IMR-90 (cell line): ENCODE results near the gene TMPRSS9. TPM values are rescaled to one million over a fixed set of nuclear protein-coding genes. Genes with fewer than 3 reads are reported as not detected.

Experiments
- ATAC-seq: fragments of 200-7000 bp; cut with Tn5 transposase; 2 replicates; pipeline ENCODE4 v1.9.1; 2020; ENCODE audit warnings: low read depth, mild to moderate bottlenecking, moderate library complexity
- BruUV-seq: library from RNA; stranded (reverse); fragments of 400-500 nt; replicated peaks from 2 replicates; lab custom pipeline; 2021; lab: Mats Ljungman, UMichigan
- CTCF ChIA-PET: fragments of 300-600 bp; formaldehyde crosslinking; extraction: SDS; loops from one replicate; lab custom pipeline; 2021; ENCODE audit warnings: antibody characterized with exemption; lab: Yijun Ruan, JAX
- POLR2A ChIA-PET: fragments of 300-600 bp; sonication (Branson Sonifier 250); formaldehyde crosslinking; loops from one replicate; lab custom pipeline; 2022; ENCODE audit warnings: antibody characterized with exemption; ENCODE audit not compliant: unreplicated experiment; lab: Charles Lee
- DNase-seq: peaks from one replicate; pipeline ENCODE4 v3.0.0; 2013
- H2AFZ ChIP-seq: replicated peaks from 2 replicates; pipeline ENCODE3; 2013; ENCODE audit warnings: low read length, mild to moderate bottlenecking; ENCODE audit not compliant: poor library complexity
- H2AK5ac ChIP-seq: 2 replicates; pipeline ENCODE4 v1.6.1; 2013; ENCODE audit warnings: low read depth, low read length, inconsistent platforms
- H2AK9ac ChIP-seq: replicated peaks from 2 replicates; pipeline ENCODE3; 2013; ENCODE audit warnings: mild to moderate bottlenecking, low read depth, low read length, moderate library complexity; ENCODE audit not compliant: poor library complexity
- H2BK120ac ChIP-seq: 2 replicates; pipeline ENCODE4 v1.6.1; 2013; ENCODE audit warnings: low read depth, low read length, inconsistent platforms
- H2BK15ac ChIP-seq: 3 replicates; pipeline ENCODE4 v1.6.1; 2013; ENCODE audit warnings: low read depth, low read length, inconsistent platforms
- H2BK20ac ChIP-seq: 2 replicates; pipeline ENCODE4 v1.6.1; 2013; ENCODE audit warnings: low read depth, mild to moderate bottlenecking, inconsistent platforms, low read length, moderate library complexity
- H2BK5ac ChIP-seq: 2 replicates; pipeline ENCODE4 v1.6.1; 2013; ENCODE audit warnings: mild to moderate bottlenecking, low read depth, low read length, inconsistent platforms; ENCODE audit not compliant: poor library complexity, severe bottlenecking
- H3K14ac ChIP-seq: replicated peaks from 2 replicates; pipeline ENCODE4 v1.6.1; 2013; ENCODE audit warnings: low read depth, low read length, inconsistent platforms
- H3K18ac ChIP-seq: 2 replicates; pipeline ENCODE4 v1.6.1; 2013; ENCODE audit warnings: low read depth, low read length, control low read depth
- H3K23ac ChIP-seq: 2 replicates; pipeline ENCODE4 v1.6.1; 2013; ENCODE audit warnings: low read depth, low read length, inconsistent platforms
- H3K27ac ChIP-seq: 2 replicates; pipeline ENCODE4 v1.5.1; 2013; ENCODE audit warnings: mild to moderate bottlenecking, control low read depth, low read length; ENCODE audit not compliant: insufficient read depth
- H3K27me3 ChIP-seq: 2 replicates; pipeline ENCODE4 v1.6.1; 2013; ENCODE audit warnings: low read length; ENCODE audit not compliant: control insufficient read depth, insufficient read depth
- H3K36me3 ChIP-seq: 2 replicates; pipeline ENCODE4 v1.6.1; 2013; ENCODE audit warnings: low read length, mixed read lengths; ENCODE audit not compliant: control insufficient read depth, insufficient read depth
- H3K4ac ChIP-seq: 2 replicates; pipeline ENCODE4 v1.6.1; 2013; ENCODE audit warnings: low read depth, low read length, inconsistent platforms
- H3K4me1 ChIP-seq: 2 replicates; pipeline ENCODE4 v1.6.1; 2013; ENCODE audit warnings: low read length, mixed read lengths; ENCODE audit not compliant: control insufficient read depth, insufficient read depth
- H3K4me2 ChIP-seq: 2 replicates; pipeline ENCODE4 v1.6.1; 2013; ENCODE audit warnings: low read depth, mild to moderate bottlenecking, control low read depth, low read length, moderate library complexity
- H3K4me3 ChIP-seq: 2 replicates; pipeline ENCODE4 v1.5.1; 2013; ENCODE audit warnings: low read depth, mild to moderate bottlenecking, control low read depth, low read length, moderate library complexity; ENCODE audit not compliant: insufficient read depth
- H3K56ac ChIP-seq: 2 replicates; pipeline ENCODE4 v1.6.1; 2013; ENCODE audit warnings: low read length, inconsistent platforms; ENCODE audit not compliant: insufficient read depth; ENCODE audit errors: extremely low read depth
- H3K79me1 ChIP-seq, 2 experiments: 2 replicates each; pipeline ENCODE4 v1.6.1; 2013; ENCODE audit warnings: low read length in 2 of 2, inconsistent platforms in 1 of 2, low read depth in 1 of 2
- H3K9ac ChIP-seq: 2 replicates; pipeline ENCODE4 v1.6.1; 2013; ENCODE audit warnings: low read depth, low read length, control low read depth
- H3K9me1 ChIP-seq: 2 replicates; pipeline ENCODE4 v1.6.1; 2013; ENCODE audit warnings: low read length, inconsistent platforms; ENCODE audit not compliant: insufficient read depth
- H3K9me3 ChIP-seq: 2 replicates; pipeline ENCODE4 v1.6.1; 2013; ENCODE audit warnings: low read length; ENCODE audit not compliant: control insufficient read depth, insufficient read depth
- H4K20me1 ChIP-seq: 2 replicates; pipeline ENCODE4 v1.6.1; 2013; ENCODE audit warnings: low read length, inconsistent platforms; ENCODE audit not compliant: insufficient read depth
- H4K5ac ChIP-seq: 2 replicates; pipeline ENCODE4 v1.6.1; 2013; ENCODE audit warnings: mild to moderate bottlenecking, low read depth, low read length, control low read depth
- H4K8ac ChIP-seq, 2 experiments: 2 replicates each; pipeline ENCODE4 v1.6.1; 2013; ENCODE audit warnings: low read depth in 2 of 2, low read length in 2 of 2, control low read depth in 1 of 2, inconsistent platforms in 1 of 2
- H4K91ac ChIP-seq: 2 replicates; pipeline ENCODE4 v1.6.1; 2013; ENCODE audit warnings: low read depth, low read length, inconsistent platforms; ENCODE audit not compliant: insufficient read depth
- BHLHE40 ChIP-seq: fragments of 150-350 bp; IDR thresholded peaks from 2 replicates; pipeline ENCODE4 v1.6.1; 2016; ENCODE audit warnings: mild to moderate bottlenecking, low read depth, low read length
- CEBPB ChIP-seq: IDR thresholded peaks from 2 replicates; pipeline ENCODE4 v1.6.1; 2012; ENCODE audit warnings: low read depth, low read length, improper control_type of control experiment
- CHD1 ChIP-seq: IDR thresholded peaks from 2 replicates; pipeline ENCODE4 v1.6.1; 2012; ENCODE audit warnings: low read depth, low read length, improper control_type of control experiment
- CTCF ChIP-seq: conservative IDR thresholded peaks from 2 replicates; pipeline ENCODE4 v1.5.1; 2012; ENCODE audit warnings: mild to moderate bottlenecking, low read depth, low read length, improper control_type of control experiment
- ELK1 ChIP-seq: fragments of 150-350 bp; IDR thresholded peaks from 2 replicates; pipeline ENCODE4 v1.6.1; 2016; ENCODE audit warnings: low read depth, mild to moderate bottlenecking, low read length, moderate library complexity, borderline replicate concordance
- FOS ChIP-seq: fragments of 150-350 bp; IDR thresholded peaks from 2 replicates; pipeline ENCODE4 v1.6.1; 2016; ENCODE audit warnings: low read depth, low read length
- MAFK ChIP-seq: IDR thresholded peaks from 2 replicates; pipeline ENCODE4 v1.6.1; 2012; ENCODE audit warnings: low read depth, low read length, improper control_type of control experiment
- MAZ ChIP-seq: IDR thresholded peaks from 2 replicates; pipeline ENCODE4 v1.6.1; 2012; ENCODE audit warnings: low read depth, mild to moderate bottlenecking, low read length, improper control_type of control experiment, moderate library complexity, borderline replicate concordance
- MXI1 ChIP-seq: IDR thresholded peaks from 2 replicates; pipeline ENCODE4 v1.6.1; 2012; ENCODE audit warnings: low read depth, mild to moderate bottlenecking, low read length, moderate library complexity, borderline replicate concordance
- POLR2A ChIP-seq: IDR thresholded peaks from 2 replicates; pipeline ENCODE4 v1.6.1; 2012; ENCODE audit warnings: mild to moderate bottlenecking, low read depth, low read length
- RAD21 ChIP-seq: IDR thresholded peaks from 2 replicates; pipeline ENCODE4 v1.6.1; 2012; ENCODE audit warnings: low read length, improper control_type of control experiment
- RCOR1 ChIP-seq: IDR thresholded peaks from 2 replicates; pipeline ENCODE4 v1.6.1; 2012; ENCODE audit warnings: mild to moderate bottlenecking, low read length, improper control_type of control experiment; ENCODE audit not compliant: insufficient replicate concordance
- RFX5 ChIP-seq: IDR thresholded peaks from 2 replicates; pipeline ENCODE4 v1.8.0; 2012; ENCODE audit warnings: low read depth, mild to moderate bottlenecking, low read length, moderate library complexity
- SMC3 ChIP-seq: fragments of 150-350 bp; IDR thresholded peaks from 2 replicates; pipeline ENCODE4 v1.6.1; 2016; ENCODE audit warnings: low read depth, mild to moderate bottlenecking, antibody characterized with exemption, low read length, moderate library complexity
- WGBS, 2 experiments: methylation state at CpG; one replicate each; pipeline versions ENCODE4 v1.1.5 to v1.1.7; 2013; ENCODE audit warnings: missing lambda C conversion rate in 2 of 2; ENCODE audit not compliant: insufficient read length in 1 of 2; ENCODE audit errors: extremely low coverage in 2 of 2; 5-methylcytosine and 5-hydroxymethylcytosine counted together
- dilution Hi-C: fragments of 300-500 bp; cut with HindIII; formaldehyde crosslinking; loops from one replicate; pipeline ENCODE4 v1.14.3; 2018; ENCODE audit warnings: low sequenced_read_pairs; ENCODE audit not compliant: unreplicated experiment
- in situ Hi-C: fragments of 300-500 bp; cut with MboI; formaldehyde crosslinking; loops from 3 replicates; pipeline ENCODE4 v1.14.3; 2019; ENCODE audit warnings: low sequenced_read_pairs, inconsistent platforms, mixed read lengths
- intact Hi-C: fragments of 100-400 bp; cut with micrococcal nuclease; formaldehyde crosslinking; loops from 2 replicates; pipeline ENCODE4 v1.10.0; 2022
- polyA plus RNA-seq, 3 experiments: library from polyadenylated mRNA; depleted of rRNA; stranded (reverse); fragments of >200 nt; gene quantifications; 2 replicates each; pipeline ENCODE4 v1.2.3, GENCODE V29; 2012; ENCODE audit warnings: low replicate concordance in 1 of 3
- total RNA-seq: library from RNA; depleted of rRNA; stranded (reverse); fragments of >200 nt; gene quantifications from 2 replicates; pipeline ENCODE4 v1.2.3, GENCODE V29; 2012
- TF ChIP-seq, protein P1 (sequence below): fragments of 150-350 bp; IDR thresholded peaks from 2 replicates; pipeline ENCODE4 v1.6.1; 2017; ENCODE audit warnings: mild to moderate bottlenecking, antibody characterized with exemption, low read length, low read depth

Gene TMPRSS9
- total and polyA plus RNA-seq, 2 of the 4 experiments (the other 2 are of a cell fraction), result not detected

DNA sequence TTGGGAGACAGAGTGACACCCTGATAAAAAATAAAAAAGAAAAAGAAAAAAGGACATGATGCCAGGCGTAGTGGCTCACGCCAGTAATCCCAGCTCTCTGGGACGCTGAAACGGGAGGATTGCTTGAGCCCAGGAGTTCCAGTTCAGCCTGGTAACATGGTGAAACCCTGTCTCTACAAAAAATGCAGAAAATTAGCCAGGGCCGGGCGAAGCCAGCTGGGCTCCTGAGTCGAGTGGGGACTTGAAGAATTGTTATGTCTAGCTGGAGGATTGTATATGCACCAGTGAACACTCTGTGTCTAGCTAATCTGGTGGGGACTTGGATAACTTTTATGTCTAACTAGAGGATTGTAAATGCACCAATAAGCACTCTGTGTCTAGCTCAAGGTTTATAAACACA lies 32.3 kb downstream of the TMPRSS9 start:
- WGBS, 2 experiments, result 52% methylated on average over 3 of the region's 7 CpGs; no CpG with 5 or more reads in 1 of the 2 experiments

More for the DNA sequence above, 32.3 kb downstream of the TMPRSS9 start:
- Histone ChIP-seq H3K23ac (no peak overlapping the region), H4K20me1 (no peaks in the 10 kb centered on the region), H4K8ac (no peak overlapping the region), H2BK20ac (no peak overlapping the region), H3K18ac (no peak overlapping the region), H3K4me2 (no peak overlapping the region), H2AK9ac (no peak overlapping the region), H2BK120ac (no peak overlapping the region), H4K91ac (no peak overlapping the region), H3K27me3 (peaks cover 7% of the 10 kb centered on the region), H3K36me3 (no peaks in the 10 kb centered on the region), H3K27ac (no peak overlapping the region), H3K14ac (no peak overlapping the region), H4K5ac (no peak overlapping the region), H2AFZ (no peak overlapping the region), H3K9me3 (no peaks in the 10 kb centered on the region; the same call in 1 of the 2 replicates), H3K9me1 (no peaks in the 10 kb centered on the region), H3K56ac (no peak overlapping the region), H2BK15ac (no peak overlapping the region), H2BK5ac (no peak overlapping the region), H3K9ac (no peak overlapping the region), H3K4ac (no peak overlapping the region), H3K4me3 (no peak overlapping the region), H3K79me1 (no peaks in the 10 kb centered on the region), H2AK5ac (no peak overlapping the region), H3K4me1 (no peaks in the 10 kb centered on the region)
- DNase-seq (no peak), ATAC-seq (no peak)
- CTCF ChIA-PET, result interaction anchor here (0.7 to 1.0 kb wide), 3 partner anchors 96 to 210 kb away, joined by 3 read pairs; no protein-coding TSS in a partner anchor
- POLR2A ChIA-PET, result no interaction called here
- BruUV-seq, result no TSS peak
- dilution Hi-C loops, result no loop called here
- no peak for TF ChIP-seq RAD21
- TF ChIP-seq MAZ, result no peak
- no peak for TF ChIP-seq BHLHE40
- TF ChIP-seq CHD1, result no peak
- TF ChIP-seq CEBPB, result no peak
- no peak for TF ChIP-seq SMC3
- TF ChIP-seq, protein P1, sequence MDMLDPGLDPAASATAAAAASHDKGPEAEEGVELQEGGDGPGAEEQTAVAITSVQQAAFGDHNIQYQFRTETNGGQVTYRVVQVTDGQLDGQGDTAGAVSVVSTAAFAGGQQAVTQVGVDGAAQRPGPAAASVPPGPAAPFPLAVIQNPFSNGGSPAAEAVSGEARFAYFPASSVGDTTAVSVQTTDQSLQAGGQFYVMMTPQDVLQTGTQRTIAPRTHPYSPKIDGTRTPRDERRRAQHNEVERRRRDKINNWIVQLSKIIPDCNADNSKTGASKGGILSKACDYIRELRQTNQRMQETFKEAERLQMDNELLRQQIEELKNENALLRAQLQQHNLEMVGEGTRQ, result no peak
- TF ChIP-seq POLR2A, result no peak
- no peak for TF ChIP-seq FOS
- TF ChIP-seq MXI1, result no peak
- TF ChIP-seq MAFK, result no peak
- TF ChIP-seq ELK1, result no peak
- no peak for TF ChIP-seq RCOR1
- TF ChIP-seq RFX5, result no peak
- no peak for TF ChIP-seq CTCF
- in situ Hi-C loops, result loop anchor here (10.0 kb wide), 1 partner anchor 238 kb away; the partner anchor contains the start of gene AP3D1
- intact Hi-C loops, result loop anchor here (5.0 kb wide), 1 partner anchor 65 kb away; the partner anchor contains the start of genes LSM7 and SPPL2B
